GM21447 (cell line): ENCODE measurements around the gene FDXR.

Source experiments
- ATAC-seq: cut with Tn5 transposase; IDR thresholded peaks from one replicate; pipeline ENCODE4 v1.9.1; 2021; ENCODE audit not compliant: unreplicated experiment

The FDXR gene

GRCh38 chr17:74898376-74898946 lies 25.7 kb upstream of the FDXR start:
- ATAC-seq = no peak

GRCh38 chr17:74893936-74894671 lies 21.3 kb upstream of the FDXR start:
- no peak for ATAC-seq

- no peak for ATAC-seq
Observed at GRCh38 chr17:74892974-74893911, 20.4 kb upstream of the FDXR start, which contains the start of gene FADS6. FADS6 (minus strand) TSS chr17:74893633; CDS start chr17:74893595, 38 bp downstream.

GRCh38 chr17:74892013-74892841 lies 19.4 kb upstream of the FDXR start:
- no peak for ATAC-seq

- ATAC-seq = no peak
Observed at GRCh38 chr17:74890554-74890953, 17.8 kb upstream of the FDXR start.

- no peak for ATAC-seq
Observed at GRCh38 chr17:74888469-74888868, 15.7 kb upstream of the FDXR start.

- ATAC-seq = no peak
Observed at GRCh38 chr17:74883241-74883745, 10.5 kb upstream of the FDXR start.

- no peak for ATAC-seq
Observed at GRCh38 chr17:74882517-74883240, 9.9 kb upstream of the FDXR start.

- no peak for ATAC-seq
Observed at GRCh38 chr17:74881073-74881472, 8.3 kb upstream of the FDXR start.

- ATAC-seq = no peak
Observed at GRCh38 chr17:74879308-74879707, 6.5 kb upstream of the FDXR start.

- ATAC-seq = no peak
Observed at GRCh38 chr17:74878658-74879057, 5.9 kb upstream of the FDXR start.

- no peak for ATAC-seq
Observed at GRCh38 chr17:74877592-74878548, 5.1 kb upstream of the FDXR start.

GRCh38 chr17:74875977-74876593 lies 3.3 kb upstream of the FDXR start:
- ATAC-seq = no peak

GRCh38 chr17:74875155-74875976 lies 2.6 kb upstream of the FDXR start:
- no peak for ATAC-seq

GRCh38 chr17:74874615-74875037 lies 1.8 kb upstream of the FDXR start:
- no peak for ATAC-seq

GRCh38 chr17:74873874-74874614 lies 1.2 kb upstream of the FDXR start:
- ATAC-seq = no peak
